ENCODE measurements around the gene ANKRD30A. TPM values are rescaled to one million over a fixed set of nuclear protein-coding genes. Genes with fewer than 3 reads are reported as not detected.
"Not testable (repeated sequence)": the region's sequence is repeated elsewhere in the genome, so short reads cannot be mapped to it uniquely, and the experiment has no call there.

Gene ANKRD30A, protein sequence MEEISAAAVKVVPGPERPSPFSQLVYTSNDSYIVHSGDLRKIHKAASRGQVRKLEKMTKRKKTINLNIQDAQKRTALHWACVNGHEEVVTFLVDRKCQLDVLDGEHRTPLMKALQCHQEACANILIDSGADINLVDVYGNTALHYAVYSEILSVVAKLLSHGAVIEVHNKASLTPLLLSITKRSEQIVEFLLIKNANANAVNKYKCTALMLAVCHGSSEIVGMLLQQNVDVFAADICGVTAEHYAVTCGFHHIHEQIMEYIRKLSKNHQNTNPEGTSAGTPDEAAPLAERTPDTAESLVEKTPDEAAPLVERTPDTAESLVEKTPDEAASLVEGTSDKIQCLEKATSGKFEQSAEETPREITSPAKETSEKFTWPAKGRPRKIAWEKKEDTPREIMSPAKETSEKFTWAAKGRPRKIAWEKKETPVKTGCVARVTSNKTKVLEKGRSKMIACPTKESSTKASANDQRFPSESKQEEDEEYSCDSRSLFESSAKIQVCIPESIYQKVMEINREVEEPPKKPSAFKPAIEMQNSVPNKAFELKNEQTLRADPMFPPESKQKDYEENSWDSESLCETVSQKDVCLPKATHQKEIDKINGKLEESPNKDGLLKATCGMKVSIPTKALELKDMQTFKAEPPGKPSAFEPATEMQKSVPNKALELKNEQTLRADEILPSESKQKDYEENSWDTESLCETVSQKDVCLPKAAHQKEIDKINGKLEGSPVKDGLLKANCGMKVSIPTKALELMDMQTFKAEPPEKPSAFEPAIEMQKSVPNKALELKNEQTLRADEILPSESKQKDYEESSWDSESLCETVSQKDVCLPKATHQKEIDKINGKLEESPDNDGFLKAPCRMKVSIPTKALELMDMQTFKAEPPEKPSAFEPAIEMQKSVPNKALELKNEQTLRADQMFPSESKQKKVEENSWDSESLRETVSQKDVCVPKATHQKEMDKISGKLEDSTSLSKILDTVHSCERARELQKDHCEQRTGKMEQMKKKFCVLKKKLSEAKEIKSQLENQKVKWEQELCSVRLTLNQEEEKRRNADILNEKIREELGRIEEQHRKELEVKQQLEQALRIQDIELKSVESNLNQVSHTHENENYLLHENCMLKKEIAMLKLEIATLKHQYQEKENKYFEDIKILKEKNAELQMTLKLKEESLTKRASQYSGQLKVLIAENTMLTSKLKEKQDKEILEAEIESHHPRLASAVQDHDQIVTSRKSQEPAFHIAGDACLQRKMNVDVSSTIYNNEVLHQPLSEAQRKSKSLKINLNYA (N-terminal part only)
- not detected for total RNA-seq

DNA sequence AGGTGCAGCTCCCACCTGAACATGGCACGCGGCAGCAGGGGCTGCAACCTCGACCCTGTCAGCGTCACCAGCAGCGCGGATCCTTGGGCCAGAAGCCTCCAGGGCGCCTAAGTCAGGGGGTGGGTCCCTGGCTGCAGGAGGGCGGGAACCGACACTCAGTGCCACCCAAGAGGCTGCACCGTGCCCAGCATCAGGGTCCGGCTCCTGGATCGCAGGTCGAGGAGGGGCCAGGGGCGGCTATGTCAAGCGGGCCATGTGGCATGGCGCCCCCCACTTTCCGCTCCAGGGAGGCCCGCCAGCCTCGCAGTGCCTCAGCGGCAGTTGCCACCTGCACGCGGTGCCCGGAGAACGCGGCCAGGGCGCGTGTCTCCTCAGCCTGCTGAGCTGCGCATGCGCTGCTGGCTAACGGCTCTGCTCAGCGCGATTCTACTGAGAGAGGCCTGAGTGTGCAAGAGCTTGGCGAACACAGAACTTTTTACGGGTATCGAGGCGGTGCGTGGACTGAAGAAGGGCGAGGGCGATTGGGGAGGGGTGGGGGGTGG is at the start of gene ANKRD30A:
TSS of gene ANKRD30A (plus strand) at position 408 of the 542 bp plus-strand sequence. CDS start 190 bp downstream, outside the sequence.
- ChIA-PET POLR2A (no interaction called here), CTCF (no interaction called here)

DNA sequence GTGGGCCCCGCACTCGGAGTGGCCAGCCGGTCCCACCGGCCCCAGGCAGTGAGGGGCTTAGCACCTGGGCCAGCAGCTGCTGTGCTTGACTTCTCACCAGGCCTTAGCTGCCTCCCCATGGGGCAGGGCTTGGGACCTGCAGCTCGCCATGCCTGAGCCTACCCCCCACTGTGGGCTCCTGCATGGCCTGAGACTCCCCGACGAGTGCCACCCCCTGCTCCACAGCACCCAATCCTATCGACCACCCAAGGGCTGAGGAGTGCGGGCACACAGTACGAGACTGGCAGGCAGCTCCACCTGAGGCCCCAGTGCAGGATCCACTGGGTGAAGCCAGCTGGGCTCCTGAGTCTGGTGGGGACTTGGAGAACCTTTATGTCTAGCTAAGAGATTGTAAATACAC is 49.3 kb upstream of the ANKRD30A start:
- CTCF ChIA-PET, POLR2A ChIA-PET: not testable (repeated sequence)

DNA sequence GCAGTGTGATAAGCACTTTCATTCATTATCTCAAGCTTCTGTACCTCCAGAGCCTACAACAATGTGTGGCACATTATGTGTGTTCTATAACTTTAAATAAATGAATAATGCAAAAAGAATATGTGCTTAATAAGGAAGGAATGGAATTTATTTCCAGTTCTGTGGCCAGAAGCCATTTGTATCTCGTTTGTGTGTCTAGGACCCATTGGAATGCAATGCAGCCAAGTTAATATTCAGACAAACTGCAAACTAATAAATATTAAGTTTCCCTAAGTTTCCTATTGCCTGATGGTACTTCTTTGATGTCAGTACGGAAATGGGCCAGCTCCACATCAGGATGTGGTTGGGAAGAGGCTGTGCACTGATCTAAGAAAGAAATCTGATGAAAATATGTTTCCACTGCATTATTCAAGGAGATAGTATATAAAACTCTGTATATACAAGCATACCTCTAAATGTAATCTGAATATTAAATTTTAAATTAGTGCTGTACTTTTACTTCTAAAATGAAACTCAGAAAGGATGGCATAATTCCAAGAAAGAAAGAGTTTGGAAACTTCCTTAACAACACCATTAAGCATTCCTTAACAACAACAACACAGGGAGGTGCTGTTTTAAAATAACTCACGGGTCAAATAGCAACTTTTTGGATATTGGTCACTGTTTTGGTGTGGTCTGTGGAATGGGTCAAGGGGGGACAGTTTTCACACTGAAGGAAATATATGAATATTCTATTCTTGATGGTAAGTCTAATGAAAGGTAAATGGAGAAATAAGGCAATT is 29.4 kb upstream of the ANKRD30A start:
- ChIA-PET CTCF (no interaction called here), POLR2A (no interaction called here)

DNA sequence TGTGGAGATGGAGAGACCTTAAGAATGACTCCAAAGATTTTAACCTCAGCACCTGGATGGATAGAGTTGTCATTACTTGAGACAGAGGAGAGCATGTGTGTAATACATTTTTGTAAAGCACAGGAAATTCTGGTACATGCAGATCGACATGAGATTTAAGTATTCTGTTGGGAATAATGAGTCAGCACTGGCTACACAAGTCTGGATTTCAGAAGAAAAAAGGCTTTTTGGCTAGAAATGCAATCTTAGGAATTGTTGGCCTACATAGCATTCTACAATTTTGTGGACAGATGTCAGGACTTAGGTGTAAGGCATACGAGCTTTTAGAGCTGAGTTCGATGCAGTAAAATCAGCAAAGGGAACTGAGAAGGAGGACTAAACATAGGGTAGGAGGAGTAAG is 24.1 kb upstream of the ANKRD30A start:
- POLR2A ChIA-PET, result no interaction called here
- CTCF ChIA-PET, result no interaction called here

DNA sequence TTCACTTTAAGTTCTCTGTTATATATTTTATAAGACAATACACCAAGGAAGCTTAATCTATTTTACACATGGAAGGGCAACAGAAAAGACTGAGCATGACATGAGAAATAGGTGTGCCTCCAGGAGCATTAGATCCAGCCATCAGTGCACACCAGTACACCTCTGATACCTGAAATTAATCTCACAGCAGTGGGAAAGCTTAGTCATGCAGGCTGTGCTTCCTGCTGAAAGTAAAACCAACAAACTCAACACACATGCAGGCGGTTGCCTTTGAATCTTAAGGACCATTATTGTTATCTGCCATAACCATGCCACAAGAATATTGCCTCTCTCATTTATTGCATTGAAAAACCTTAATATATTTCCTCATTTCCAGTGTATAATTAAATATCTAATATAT is 16.4 kb upstream of the ANKRD30A start:
- POLR2A ChIA-PET, result no interaction called here
- CTCF ChIA-PET, result no interaction called here

DNA sequence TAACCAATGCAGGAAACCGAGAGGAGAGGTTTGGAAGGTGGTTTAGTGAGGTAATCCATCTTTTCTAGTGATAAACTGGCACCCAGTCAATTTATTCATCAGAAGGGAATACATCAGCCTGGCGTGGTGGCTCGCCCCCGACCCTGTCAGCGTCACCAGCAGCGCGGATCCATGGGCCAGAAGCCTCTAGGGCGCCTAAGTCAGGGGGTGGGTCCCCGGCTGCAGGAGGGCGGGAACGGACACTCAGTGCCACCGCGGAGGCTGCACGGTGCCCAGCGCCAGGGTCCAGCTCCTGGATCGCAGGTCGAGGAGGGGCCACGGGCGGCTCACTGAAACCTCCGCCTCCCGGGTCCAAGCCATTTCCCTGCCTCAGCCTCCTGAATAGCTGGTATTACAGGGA is 866 bp upstream of the ANKRD30A start:
- ChIA-PET CTCF (no interaction called here), POLR2A (no interaction called here)

DNA sequence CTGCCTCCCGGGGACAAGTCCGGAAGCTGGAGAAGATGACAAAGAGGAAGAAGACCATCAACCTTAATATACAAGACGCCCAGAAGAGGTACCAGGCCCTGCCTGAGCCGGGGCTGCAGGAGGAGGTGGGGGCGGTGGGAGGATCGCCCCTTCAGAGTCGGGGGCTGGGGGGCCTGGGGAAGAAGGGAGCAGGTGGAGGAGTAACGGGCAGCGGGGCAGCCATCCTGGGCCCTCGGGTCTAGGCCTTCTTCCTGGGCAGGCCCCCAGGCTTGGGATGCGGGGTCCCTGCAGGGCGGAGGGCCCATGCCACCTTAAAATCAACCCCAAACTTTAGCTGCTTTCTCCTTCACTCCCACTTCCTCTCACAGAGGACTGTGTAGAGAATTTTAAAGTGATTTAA is 523 bp downstream of the ANKRD30A start:
- CTCF ChIA-PET, result no interaction called here
- POLR2A ChIA-PET, result no interaction called here

DNA sequence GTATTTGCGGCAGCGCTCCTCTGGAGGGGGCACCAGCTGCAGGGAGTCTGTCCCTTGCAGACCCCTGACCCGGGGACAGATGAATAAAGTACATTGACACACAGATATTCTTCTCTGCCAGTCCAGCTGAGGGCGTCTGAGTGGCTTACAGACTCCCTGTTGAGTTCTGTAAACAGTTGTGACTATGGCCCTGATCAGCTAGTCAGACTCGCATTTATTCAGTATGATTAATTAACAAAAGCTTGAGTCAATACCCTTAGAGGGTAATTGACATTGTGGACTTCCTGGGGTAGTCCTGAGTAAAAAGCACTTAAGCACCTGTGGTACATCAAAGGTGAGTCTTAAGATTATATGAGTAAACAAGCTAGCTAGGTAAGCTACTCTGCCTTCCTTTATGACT is 21.0 kb downstream of the ANKRD30A start:
- POLR2A ChIA-PET, result no interaction called here
- CTCF ChIA-PET, result no interaction called here

DNA sequence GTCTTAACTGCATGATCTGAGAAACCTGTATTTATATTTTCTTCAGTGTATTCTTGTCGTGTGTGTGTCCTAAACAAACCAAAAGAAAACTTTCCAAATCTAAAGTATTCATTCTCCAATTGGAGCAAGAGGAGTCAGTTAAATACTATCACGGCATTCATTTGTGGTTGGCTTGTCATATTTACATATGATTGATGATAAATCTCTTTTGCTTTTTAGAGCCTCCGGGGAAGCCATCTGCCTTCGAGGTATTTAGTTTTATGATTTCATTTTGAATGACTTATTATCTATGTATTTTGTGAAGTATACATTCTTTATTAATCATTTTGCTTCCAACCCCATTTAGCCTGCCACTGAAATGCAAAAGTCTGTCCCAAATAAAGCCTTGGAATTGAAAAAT is 37.0 kb downstream of the ANKRD30A start:
- CTCF ChIA-PET, POLR2A ChIA-PET: not testable (repeated sequence)

DNA sequence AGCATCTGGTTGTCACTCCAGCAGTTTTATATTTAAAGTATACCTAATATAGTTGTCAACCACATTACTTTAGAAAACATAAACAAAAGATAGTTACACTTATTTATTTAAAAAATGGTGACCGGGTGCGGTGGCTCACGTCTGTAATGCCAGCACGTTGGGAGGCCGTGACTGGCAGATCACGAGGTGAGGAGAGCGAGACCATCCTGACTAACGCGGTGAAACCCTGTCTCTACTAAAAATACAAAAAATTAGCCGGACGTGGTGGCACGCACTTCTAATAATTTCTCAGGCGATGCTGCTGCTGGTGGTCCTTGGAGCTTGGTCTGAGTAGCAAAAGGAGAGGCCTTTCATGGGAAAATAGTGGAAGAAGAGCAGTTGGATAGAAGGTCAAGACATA is 46.5 kb downstream of the ANKRD30A start:
- CTCF ChIA-PET, POLR2A ChIA-PET: not testable (repeated sequence)

DNA sequence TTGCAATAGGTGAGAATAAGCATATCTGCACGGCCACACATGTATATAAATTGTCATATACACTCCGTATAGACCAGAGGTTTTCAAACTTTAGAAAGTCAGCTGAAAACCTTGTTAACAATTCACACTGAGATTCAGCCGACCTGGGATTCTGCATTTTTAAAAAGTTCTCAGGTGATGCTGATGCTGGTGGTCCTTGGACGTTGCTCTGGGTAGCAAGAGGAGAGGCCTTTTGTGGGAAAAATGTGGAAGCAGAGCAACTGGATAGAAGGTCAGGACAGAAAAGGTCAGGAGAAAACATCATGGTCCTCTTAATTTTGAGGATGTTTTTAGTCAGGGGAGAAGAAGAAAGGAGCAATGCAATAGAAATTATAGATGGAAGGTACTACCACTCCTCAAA is 52.9 kb downstream of the ANKRD30A start:
- POLR2A ChIA-PET, CTCF ChIA-PET: not testable (repeated sequence)

DNA sequence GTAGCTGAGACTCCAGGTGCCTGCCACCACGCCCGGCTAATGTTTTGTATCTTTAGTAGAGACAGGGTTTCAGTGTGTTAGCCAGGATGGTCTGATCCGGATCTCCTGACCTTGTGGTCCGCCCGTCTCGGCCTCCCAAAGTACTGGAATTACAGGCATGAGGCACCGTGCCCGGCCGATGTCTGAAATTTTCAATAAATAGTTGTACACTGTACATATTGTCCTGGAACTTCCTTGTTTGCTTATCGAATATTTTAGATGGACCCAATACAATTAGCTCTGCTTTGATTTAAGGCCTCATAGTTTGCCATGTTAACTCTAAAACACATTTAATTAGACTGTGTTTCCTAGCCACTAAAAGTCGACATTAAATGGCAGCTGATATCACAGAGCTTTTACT is 57.3 kb downstream of the ANKRD30A start:
- CTCF ChIA-PET, POLR2A ChIA-PET: not testable (repeated sequence)

DNA sequence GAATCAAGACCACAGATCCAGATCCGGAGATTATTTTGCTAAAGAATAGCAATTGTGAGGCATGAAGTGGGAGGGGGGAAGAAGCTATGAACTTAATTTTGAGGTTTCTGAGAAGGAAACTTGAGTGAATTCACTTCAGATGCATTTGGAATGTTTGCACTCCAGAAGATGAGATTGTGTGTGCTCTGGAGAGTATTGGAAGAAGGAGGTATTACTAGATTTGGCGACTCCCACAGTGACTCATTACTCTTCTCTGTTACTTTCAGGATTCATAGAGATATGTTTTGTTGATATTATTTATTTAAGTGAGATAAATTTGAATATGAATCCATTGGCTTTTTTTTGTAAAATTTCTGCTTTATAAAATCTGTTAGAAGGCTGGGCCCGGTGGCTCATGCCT is 80.7 kb downstream of the ANKRD30A start:
- CTCF ChIA-PET, result no interaction called here
- POLR2A ChIA-PET, result no interaction called here

DNA sequence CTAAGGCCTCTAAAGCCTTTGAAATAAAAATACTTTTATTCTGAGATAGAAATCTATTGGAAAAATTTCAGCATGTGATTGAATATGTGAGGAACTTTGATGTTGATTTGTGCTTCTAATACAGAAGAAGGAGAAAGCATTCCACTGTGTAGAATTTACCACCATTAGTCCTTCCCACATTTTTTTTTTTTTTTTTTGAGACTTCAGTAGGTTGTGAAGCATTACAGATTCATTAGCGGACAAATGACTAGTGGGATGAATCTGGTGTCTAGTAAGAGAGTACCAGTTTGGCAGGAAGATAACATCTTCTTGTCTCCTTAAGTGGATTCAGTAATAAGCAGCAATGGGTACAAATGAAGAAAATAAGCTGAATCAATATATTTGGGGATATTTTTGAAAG is 95.5 kb downstream of the ANKRD30A start:
- POLR2A ChIA-PET, result no interaction called here
- CTCF ChIA-PET, result no interaction called here

DNA sequence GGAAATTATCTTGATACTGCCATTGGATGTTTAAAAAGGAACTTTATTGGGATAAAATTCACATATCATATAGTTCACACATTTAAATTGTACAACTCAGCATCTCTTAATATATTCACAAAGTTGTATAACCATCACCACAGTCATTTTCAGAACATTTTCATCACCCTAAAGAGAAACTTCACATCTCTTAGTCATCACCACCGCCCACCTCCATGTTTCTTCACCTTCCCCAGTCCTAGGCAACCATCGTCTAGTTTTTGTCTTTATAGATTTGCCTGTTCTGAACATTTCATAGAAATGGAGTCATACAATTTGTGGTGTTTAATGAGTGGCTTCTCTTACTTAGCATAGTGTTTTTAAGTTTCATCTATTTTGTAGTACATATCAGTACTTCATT is 96.6 kb downstream of the ANKRD30A start:
- ChIA-PET CTCF (no interaction called here), POLR2A (no interaction called here)

DNA sequence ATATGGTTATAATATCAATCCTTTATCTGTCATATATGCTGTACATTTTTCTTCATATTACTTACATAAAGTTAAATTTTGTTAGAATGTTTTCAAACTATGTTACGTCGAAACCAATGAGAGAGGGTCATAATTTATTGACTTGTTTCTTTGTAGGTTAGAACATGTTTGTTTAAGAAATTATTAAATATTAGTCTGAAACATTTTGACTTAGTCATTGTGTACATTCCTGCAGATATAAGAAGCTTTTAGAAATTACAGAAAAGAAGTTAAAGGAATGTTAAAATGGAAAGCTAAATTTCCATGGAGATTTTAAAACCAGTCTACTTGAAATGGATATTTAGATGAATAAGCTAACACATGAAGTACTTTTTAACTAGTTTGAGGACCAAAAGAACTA is 99.8 kb downstream of the ANKRD30A start:
- CTCF ChIA-PET, result no interaction called here

DNA sequence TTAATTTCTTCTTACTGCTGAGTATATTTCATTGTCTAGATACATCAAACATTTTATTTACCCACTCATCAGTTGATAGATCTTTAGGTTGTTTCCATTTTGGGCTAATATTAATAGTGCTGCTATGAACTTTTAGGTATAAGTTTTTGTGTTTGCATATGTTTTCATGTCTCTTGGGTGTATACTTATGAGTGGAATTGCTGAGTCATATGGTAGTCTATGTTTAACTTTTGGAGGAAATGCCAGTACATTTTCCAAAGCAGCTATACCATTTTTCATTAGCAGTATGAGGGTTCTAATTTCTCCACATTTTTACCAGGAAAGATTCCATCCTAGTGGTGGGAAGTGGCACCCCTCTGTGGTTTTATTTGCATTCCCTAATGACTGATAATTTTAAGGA is 101.1 kb downstream of the ANKRD30A start:
- POLR2A ChIA-PET, result no interaction called here
- CTCF ChIA-PET, result no interaction called here

More for the DNA sequence above, 99.8 kb downstream of the ANKRD30A start:
- POLR2A ChIA-PET, result no interaction called here

DNA sequence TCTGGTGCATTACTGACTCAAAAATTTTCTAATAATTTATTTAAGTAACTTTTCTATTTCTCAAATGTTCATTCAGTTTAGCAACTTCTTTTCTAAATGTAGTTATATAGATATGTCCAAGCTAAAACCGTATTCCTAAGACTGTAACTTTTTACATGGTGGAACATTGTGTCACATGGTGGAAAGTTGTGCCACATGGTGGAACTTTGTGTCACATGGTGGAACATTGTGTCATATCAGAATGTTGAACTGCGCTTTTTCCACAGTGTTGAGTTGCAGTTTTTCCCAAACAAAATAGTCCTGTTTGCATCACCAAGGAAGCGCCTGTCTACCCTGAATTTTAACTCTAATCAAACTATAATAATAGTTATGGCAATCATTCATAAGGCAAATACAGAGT is 109.3 kb downstream of the ANKRD30A start:
- ChIA-PET CTCF (no interaction called here), POLR2A (no interaction called here)

DNA sequence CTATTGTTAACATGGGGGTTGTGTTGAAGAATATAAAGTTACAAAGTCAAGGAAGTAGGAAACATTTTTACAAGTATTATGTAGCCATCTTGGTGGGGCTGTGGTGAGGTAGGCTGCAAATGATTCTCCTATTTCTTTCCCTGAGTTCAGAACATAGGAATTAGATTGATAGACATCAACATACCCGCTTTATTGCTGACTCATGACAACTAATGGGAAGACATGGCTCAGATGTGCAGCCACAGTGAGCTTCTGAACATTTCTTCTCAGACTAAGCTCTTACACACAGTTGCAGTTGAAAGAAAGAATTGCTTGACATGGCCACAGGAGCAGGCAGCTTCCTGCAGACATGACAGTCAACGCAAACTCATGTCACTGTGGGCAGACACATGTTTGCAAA is 110.7 kb downstream of the ANKRD30A start:
- POLR2A ChIA-PET, result no interaction called here

DNA sequence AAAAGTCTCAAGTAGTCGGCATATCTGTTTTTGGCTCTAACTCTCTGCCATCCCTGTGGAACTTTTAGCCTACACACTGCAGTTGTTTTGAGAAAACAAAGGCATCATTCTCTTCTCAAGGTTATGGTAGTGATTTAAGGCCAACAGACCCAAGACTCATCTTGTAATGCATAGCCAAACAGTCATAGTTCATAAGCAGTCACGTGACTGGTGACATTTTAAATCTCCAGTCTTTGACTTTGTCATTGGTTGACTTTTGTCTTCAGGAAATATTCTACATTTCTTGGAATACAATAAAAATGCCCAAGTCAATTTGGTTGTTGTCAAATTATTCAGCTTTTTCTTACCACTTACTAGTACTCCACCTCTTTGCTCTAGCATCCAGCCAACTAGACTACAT is 114.8 kb downstream of the ANKRD30A start:
- CTCF ChIA-PET, result no interaction called here
- POLR2A ChIA-PET, result no interaction called here

More for the DNA sequence above, 110.7 kb downstream of the ANKRD30A start:
- CTCF ChIA-PET, result no interaction called here
